ENCODE measurements around the gene ULBP2.
"Not testable (repeated sequence)": the region's sequence is repeated elsewhere in the genome, so short reads cannot be mapped to it uniquely, and the experiment has no call there.

DNA sequence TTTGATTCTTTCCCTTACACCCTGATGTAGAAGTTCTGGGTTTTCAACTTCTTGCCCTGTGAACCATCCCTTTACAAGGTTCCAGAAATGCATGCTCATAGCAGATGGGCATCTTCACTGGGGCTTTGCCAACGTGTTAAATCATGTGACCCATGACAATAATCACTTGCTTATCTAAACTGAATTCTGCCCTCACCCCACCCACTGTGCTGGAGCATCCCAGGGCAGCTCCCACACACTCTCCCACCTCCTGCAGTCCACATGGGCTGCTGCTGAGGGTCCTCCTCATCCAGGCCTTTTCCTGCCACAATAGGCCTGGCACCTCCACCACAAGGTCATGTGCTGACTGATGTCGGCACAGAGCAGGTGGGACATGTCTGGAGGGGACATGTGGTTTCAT, 26.2 kb downstream of the ULBP2 start:
- TF ChIP-seq, protein P1, sequence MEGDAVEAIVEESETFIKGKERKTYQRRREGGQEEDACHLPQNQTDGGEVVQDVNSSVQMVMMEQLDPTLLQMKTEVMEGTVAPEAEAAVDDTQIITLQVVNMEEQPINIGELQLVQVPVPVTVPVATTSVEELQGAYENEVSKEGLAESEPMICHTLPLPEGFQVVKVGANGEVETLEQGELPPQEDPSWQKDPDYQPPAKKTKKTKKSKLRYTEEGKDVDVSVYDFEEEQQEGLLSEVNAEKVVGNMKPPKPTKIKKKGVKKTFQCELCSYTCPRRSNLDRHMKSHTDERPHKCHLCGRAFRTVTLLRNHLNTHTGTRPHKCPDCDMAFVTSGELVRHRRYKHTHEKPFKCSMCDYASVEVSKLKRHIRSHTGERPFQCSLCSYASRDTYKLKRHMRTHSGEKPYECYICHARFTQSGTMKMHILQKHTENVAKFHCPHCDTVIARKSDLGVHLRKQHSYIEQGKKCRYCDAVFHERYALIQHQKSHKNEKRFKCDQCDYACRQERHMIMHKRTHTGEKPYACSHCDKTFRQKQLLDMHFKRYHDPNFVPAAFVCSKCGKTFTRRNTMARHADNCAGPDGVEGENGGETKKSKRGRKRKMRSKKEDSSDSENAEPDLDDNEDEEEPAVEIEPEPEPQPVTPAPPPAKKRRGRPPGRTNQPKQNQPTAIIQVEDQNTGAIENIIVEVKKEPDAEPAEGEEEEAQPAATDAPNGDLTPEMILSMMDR (conservative IDR thresholded peaks at IDR 0.05): not testable (repeated sequence)
- not testable (repeated sequence) for TF ChIP-seq EZH2 (IDR thresholded peaks at IDR 0.05; ENCODE audit: low read depth)

All from PC-9 (cell line).